GM18519 (cell line): Measurements from ENCODE around the gene EPN1.

Experiments used
- ATAC-seq: cut with Tn5 transposase; IDR thresholded peaks from one replicate; pipeline ENCODE4 v1.9.1; 2021; ENCODE audit warnings: mild to moderate bottlenecking, moderate library complexity; ENCODE audit not compliant: unreplicated experiment, low FRiP score

Gene EPN1

GRCh38 chr19:55645512-55645881, 29.5 kb upstream of the EPN1 start:
- ATAC-seq = no peak

GRCh38 chr19:55646889-55647731, 27.9 kb upstream of the EPN1 start:
- ATAC-seq = no peak

- ATAC-seq = no peak
These were observed 27.1 kb upstream of the EPN1 start, which contains the start of gene CCDC106 for GRCh38 chr19:55647732-55648584. Gene CCDC106 (plus strand): TSS chr19:55648212. CDS start chr19:55649047, 835 bp downstream.

GRCh38 chr19:55648585-55649267, 26.3 kb upstream of the EPN1 start:
- no peak for ATAC-seq

- ATAC-seq = no peak
These were observed 25.5 kb upstream of the EPN1 start for GRCh38 chr19:55649268-55650125.

- no peak for ATAC-seq
These were observed 24.9 kb upstream of the EPN1 start for GRCh38 chr19:55650126-55650557.

- ATAC-seq = no peak
These were observed 24.3 kb upstream of the EPN1 start for GRCh38 chr19:55650602-55651230.

- ATAC-seq = no peak
These were observed 23.8 kb upstream of the EPN1 start for GRCh38 chr19:55651236-55651635.

- ATAC-seq = no peak
These were observed 22.5 kb upstream of the EPN1 start for GRCh38 chr19:55652311-55653128.

GRCh38 chr19:55653651-55654322, 21.2 kb upstream of the EPN1 start:
- peak; percentile 32 for ATAC-seq

- peak; percentile 43 for ATAC-seq
These were observed 20.6 kb upstream of the EPN1 start for GRCh38 chr19:55654323-55654867.

GRCh38 chr19:55654868-55655647, 20.0 kb upstream of the EPN1 start, which contains the start of gene U2AF2:
Gene U2AF2 (plus strand): TSS chr19:55655035. CDS start chr19:55655105, 70 bp downstream.
- no peak for ATAC-seq

GRCh38 chr19:55655648-55656040, 19.4 kb upstream of the EPN1 start:
- no peak for ATAC-seq

GRCh38 chr19:55656552-55656951, 18.5 kb upstream of the EPN1 start:
- no peak for ATAC-seq

GRCh38 chr19:55656988-55657747, 17.9 kb upstream of the EPN1 start:
- no peak for ATAC-seq

GRCh38 chr19:55658846-55659459, 16.1 kb upstream of the EPN1 start:
- no peak for ATAC-seq
